H54 (cell line): ENCODE results near the gene DIPK1B.

ENCODE experiments used
- DNase-seq: peaks from one replicate; pipeline ENCODE4 v3.0.0; 2011; ENCODE audit warnings: low spot score, mixed read lengths; ENCODE audit not compliant: insufficient read length
- FAIRE-seq: peaks from 3 replicates; lab custom pipeline; 2011; peaks lifted over from hg19 to GRCh38; lab: Jason Lieb, UNC
- POLR2A ChIP-seq: IDR thresholded peaks from 2 replicates; pipeline ENCODE4 v1.6.1; 2011; ENCODE audit warnings: low read depth, mild to moderate bottlenecking, low read length

DIPK1B gene

GRCh38 chr9:136669791-136670464 is 42.4 kb upstream of the DIPK1B start:
- no peak for TF ChIP-seq POLR2A
- FAIRE-seq (no peak), DNase-seq (no peak)

- FAIRE-seq (no peak), DNase-seq (no peak)
- TF ChIP-seq POLR2A: no peak
These were observed 41.7 kb upstream of the DIPK1B start for GRCh38 chr9:136670576-136671253.

DNA sequence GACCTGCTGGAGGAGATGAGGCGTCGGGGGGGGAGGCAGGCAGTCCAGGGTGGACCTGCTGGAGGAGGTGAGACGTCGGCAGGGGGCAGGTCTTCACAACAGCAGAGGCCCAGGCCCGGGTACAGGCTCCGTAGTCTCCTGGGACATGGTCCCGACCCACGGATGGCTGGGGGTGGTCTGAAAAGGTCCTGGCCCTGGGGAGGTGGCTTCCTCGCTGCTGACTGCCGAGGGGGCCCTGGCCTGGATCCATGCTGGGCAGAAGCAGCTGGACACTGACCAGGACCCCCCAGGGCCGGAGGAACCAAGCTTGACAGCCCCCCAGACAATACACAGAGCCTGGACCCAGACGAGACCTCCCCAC is 41.1 kb upstream of the DIPK1B start:
- TF ChIP-seq POLR2A: no peak
- DNase-seq: no peak
- FAIRE-seq: no peak

DNA sequence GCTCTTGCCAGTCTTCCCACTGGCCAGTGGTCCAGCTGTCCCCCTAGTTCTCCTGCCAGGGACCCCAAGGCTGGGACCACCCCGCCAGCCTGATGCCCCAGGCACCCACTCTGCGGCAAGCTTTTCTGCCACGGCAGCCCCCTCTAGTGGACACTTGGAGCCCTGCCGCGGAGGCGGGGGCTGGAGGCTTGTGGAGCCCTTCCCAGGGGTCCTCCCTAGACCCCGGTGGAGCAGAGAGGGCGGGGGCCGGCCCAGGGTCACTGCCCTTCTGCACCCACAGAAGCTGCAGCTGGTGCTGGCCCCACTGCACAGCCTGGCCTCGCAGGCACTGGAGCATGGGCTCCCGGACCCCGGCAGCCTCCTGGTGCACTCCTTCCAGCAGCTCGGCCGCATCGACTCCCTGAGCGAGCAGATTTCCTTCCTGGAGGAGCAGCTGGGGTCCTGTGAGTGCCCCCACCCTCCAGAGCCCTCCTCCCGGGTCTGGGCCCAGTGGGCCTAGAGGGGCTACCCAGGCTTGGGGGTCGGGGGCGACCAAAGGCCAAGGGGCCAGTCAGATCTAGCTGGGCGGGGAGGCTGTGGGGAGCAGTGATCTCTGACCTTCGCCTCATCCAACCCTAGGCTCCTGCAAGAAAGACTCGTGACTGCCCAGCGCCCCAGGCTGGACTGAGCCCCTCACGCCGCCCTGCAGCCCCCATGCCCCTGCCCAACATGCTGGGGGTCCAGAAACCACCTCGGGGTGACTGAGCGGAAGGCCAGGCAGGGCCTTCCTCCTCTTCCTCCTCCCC is 40.5 kb upstream of the DIPK1B start:
- TF ChIP-seq POLR2A: no peak
- no peak for DNase-seq
- FAIRE-seq: no peak

DNA sequence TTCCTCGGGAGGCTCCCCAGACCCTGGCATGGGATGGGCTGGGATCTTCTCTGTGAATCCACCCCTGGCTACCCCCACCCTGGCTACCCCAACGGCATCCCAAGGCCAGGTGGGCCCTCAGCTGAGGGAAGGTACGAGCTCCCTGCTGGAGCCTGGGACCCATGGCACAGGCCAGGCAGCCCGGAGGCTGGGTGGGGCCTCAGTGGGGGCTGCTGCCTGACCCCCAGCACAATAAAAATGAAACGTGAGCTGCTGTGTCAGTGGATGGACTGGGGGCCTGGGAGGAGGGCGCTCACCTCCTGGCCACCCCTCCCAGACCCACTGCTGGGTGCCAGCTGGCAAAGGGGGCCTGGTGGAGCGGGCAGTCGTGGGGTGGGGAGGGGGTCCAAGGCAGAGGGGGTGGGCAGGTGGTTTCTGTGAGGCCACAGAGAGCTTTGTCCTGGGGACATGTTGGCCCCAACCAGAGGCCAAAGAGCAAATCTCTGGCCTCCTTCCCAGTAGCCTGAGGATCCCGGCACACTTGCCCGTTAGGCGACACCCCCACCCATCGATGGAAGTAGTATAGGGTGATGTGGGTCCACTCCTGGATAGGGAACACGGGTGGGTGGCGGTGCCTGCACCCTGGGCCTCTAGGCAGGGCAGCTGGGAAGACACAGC is 39.8 kb upstream of the DIPK1B start:
- FAIRE-seq: no peak

DNA sequence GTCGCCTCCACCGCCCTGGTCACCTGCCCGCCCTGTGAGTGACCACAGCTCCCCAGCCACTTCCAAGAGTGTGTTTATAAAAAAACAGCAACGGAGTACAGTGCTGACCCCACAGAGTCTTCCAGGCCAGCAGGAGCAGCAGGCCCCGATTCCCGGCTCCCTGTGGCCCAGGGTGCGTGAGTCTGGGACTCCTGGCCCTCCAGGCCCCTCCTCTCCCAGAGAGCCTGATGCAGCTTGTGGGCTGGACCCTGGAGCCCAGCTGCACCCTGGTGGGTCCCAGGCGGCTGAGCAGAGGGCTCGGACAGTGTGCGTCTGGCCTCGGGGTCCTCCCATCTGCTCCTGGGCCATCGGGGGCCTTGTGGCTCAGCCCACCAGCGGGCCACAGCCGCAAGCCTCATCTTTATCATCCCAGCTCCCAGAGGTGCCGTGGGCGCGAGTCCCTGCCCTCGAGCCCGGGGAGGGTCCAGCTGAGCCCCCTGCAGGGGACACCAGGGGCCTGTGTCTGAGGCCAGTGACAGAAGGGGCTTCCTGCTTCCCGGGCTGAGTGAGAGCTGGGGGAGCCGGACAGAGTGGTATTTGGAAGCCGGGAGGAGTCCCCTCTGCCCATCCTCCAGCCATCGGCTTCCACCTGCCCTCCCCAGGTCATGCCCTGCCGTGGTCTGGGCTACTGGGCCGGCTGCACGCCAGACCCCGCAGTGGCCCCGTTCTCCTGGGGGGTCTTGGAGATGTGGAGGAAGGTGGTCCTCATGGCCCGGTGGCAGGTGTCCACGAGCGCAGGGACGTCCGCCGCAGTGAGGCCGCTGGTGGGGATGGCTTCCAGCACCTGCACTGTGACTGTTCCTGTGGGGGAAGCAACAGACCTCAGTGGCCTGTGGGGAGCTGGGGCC is 39.0 kb upstream of the DIPK1B start:
- DNase-seq (no peak), FAIRE-seq (no peak)
- no peak for TF ChIP-seq POLR2A

More for the DNA sequence above, 39.8 kb upstream of the DIPK1B start:
- no peak for TF ChIP-seq POLR2A
- no peak for DNase-seq

DNA sequence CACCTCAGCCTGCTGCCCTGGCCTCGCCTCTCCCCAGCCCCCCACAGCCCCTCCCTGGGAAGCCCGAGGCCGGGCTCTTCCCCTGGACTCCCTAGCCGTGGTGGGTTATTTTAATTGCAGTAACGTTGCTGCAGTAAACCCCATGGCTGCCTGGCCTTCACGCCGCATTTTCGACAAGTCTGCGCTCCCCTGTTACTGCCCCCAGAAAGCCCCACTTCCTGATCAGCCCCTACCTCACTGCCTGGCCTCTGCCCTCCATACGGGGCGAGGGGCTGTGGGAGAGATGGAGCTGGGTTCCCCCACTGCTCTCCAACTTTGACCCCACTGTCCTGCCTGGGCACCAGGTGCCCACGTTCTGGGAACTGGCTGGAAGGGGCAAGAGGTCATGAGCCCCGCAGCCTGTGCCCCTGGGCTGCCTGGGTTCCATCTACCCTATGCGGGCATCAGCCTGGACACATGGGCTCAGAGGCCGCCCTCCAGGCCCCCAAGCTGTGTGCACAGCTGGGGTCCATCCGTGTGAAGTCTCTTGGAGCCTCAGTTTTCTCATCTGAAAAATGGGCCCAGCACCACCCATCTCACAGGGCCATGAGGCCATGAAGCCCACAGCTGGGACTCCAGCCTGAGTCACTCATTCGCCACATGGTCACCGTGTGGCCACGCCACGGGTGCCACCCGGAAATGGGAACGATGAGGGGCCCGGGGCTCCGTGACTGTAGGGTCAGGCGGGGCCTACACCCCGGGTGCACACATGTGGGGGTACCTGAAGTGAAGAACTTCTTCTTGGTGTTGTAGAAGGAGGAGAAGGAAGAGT is 38.2 kb upstream of the DIPK1B start:
- FAIRE-seq (no peak), DNase-seq (no peak)
- TF ChIP-seq POLR2A: no peak

- FAIRE-seq: no peak
- DNase-seq: no peak
- no peak for TF ChIP-seq POLR2A
These were observed 37.5 kb upstream of the DIPK1B start for GRCh38 chr9:136674786-136675349.

DNA sequence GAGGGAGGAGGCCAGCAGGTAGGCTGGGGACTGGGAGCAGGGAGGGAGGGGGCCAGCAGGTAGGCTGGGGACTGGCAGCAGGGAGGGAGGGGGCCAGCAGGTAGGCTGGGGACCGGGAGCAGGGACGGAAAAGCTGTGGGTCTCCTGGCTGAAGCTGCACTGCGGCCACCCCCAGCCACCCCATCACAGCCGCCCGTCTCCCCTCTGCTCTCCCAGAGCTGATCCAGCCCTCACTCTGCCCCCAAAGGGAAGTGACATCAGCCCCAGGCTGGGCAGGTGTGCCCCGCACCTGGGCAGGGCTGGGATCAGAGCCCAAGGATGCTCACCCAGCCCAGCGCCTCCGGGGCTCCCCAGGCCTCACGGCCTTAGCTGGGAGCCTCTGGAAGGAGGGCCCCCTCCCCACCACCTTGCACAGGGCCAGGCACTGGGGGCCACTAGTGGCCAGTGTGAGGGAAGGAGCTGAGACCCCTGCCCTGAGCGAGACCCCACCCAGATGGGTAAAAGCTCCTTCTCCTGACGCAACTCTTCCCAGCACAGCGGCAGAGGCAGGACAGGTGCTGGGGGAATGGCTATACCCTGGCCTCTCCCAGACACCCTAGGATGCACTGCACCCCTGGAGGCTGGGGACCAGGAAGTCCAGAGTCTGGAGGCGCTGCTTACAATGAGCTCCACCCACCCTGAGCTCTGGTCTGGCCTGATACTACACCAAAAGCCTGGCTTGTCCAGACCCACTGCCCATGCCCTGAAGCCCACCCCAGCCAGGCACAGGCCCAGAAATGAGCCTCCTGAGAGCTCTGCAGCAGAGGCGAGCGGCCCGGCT is 36.7 kb upstream of the DIPK1B start:
- DNase-seq (no peak), FAIRE-seq (no peak)
- TF ChIP-seq POLR2A: no peak

- FAIRE-seq (no peak), DNase-seq (no peak)
- no peak for TF ChIP-seq POLR2A
These were observed 36.0 kb upstream of the DIPK1B start for GRCh38 chr9:136676297-136676794.
